Right atrium auricular region (tissue), 2 donors: Measurements from ENCODE around the gene PXK. TPM values are rescaled to one million over a fixed set of nuclear protein-coding genes. Genes with fewer than 3 reads are reported as not detected.

ENCODE experiments used
- DNase-seq: peaks from one replicate; pipeline ENCODE4 v3.0.0-alpha.2; 2019; ENCODE audit warnings: low spot score
- H3K27ac ChIP-seq, 2 donors: fragments of 200-600 bp; sonication (generic); 1 replicate in 1 of 2; 2 replicates in 1 of 2; pipeline ENCODE4 v1.5.1; 2016 to 2019
- H3K27me3 ChIP-seq, 2 donors: fragments of 200-600 bp; sonication (generic); one replicate each; pipeline versions ENCODE4 v1.5.1 to v1.6.0; 2017 to 2019
- H3K36me3 ChIP-seq: fragments of 200-600 bp; sonication (generic); one replicate; pipeline ENCODE4 v1.5.1; 2016
- H3K4me1 ChIP-seq, 2 donors: fragments of 200-600 bp; sonication (generic); one replicate each; pipeline versions ENCODE4 v1.5.1 to v1.6.0; 2017 to 2019
- H3K4me3 ChIP-seq, 2 donors: fragments of 200-600 bp; sonication (generic); 1 replicate in 1 of 2; 2 replicates in 1 of 2; pipeline ENCODE4 v1.5.1; 2017 to 2019; ENCODE audit warnings: mild to moderate bottlenecking in 1 of 2, moderate library complexity in 1 of 2
- H3K9me3 ChIP-seq, 2 donors: fragments of 200-600 bp; sonication (generic); one replicate each; pipeline ENCODE4 v1.5.1; 2019
- total RNA-seq, 2 donors: library from RNA; depleted of rRNA; stranded (reverse); fragments of >200 nt; gene quantifications; one replicate each; pipeline ENCODE4 v1.1.0, GENCODE V29; 2016
- TF ChIP-seq, protein P1 (sequence below), 2 donors: fragments of 200-600 bp; sonication (generic); IDR thresholded peaks; one replicate each; pipeline ENCODE4 v1.5.1; 2019; ENCODE audit warnings: antibody characterized with exemption in 2 of 2

PXK gene
- total RNA-seq, 2 donors from 2014 or later = 18.3 to 22.5 TPM

DNA sequence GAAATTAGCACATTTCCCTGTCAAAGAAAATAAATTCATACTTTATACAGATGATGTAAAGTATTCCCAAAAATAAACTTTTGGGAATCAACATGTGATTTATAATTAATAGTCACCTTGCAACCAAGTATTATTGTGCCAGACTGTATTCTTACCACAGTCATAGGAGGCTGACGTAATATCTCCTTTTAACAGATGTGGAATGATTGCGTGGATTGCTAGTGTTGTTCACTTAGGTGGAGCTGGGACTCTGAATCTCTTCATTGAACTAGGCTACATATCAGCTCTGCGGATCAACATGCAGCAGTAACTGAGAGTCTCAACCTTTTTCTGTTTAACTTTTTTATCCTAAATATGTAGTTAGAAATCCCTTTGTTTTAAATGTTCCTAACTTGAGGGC is 37.2 kb downstream of the PXK start:
- TF ChIP-seq, protein P1, sequence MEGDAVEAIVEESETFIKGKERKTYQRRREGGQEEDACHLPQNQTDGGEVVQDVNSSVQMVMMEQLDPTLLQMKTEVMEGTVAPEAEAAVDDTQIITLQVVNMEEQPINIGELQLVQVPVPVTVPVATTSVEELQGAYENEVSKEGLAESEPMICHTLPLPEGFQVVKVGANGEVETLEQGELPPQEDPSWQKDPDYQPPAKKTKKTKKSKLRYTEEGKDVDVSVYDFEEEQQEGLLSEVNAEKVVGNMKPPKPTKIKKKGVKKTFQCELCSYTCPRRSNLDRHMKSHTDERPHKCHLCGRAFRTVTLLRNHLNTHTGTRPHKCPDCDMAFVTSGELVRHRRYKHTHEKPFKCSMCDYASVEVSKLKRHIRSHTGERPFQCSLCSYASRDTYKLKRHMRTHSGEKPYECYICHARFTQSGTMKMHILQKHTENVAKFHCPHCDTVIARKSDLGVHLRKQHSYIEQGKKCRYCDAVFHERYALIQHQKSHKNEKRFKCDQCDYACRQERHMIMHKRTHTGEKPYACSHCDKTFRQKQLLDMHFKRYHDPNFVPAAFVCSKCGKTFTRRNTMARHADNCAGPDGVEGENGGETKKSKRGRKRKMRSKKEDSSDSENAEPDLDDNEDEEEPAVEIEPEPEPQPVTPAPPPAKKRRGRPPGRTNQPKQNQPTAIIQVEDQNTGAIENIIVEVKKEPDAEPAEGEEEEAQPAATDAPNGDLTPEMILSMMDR (IDR thresholded peaks at IDR 0.05) = no peak
- H3K9me3 ChIP-seq = no peaks in the 10 kb centered on the region
- no peaks in the 10 kb centered on the region for H3K4me1 ChIP-seq
- H3K27me3 ChIP-seq = no peaks in the 10 kb centered on the region
- H3K27ac ChIP-seq = no peak overlapping the region
- no peak for DNase-seq
- no peaks in the 10 kb centered on the region for H3K36me3 ChIP-seq
- H3K4me3 ChIP-seq = no peak overlapping the region

DNA sequence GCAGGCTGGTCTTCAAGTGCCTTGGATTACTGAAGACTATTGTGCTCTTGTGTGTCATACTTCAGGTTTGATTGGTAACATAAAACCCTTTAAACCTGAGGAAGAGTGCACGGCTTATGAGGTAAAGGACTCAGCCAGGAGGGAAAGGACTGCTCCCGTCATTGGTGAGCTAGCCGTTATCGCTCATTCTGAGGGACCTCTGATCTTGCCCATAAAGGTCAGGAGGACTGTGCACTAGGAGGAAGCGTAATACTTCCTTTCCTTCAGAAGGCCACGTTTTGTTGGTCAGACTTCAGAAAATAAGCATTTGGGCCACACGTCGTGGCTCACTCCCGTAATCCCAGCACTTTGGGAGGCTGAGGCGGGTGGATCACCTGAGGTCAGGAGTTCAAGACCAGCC is 37.7 kb downstream of the PXK start:
- no peak overlapping the region for H3K4me3 ChIP-seq
- H3K9me3 ChIP-seq = no peaks in the 10 kb centered on the region
- H3K36me3 ChIP-seq = no peaks in the 10 kb centered on the region
- no peaks in the 10 kb centered on the region for H3K4me1 ChIP-seq
- no peak for DNase-seq
- no peaks in the 10 kb centered on the region for H3K27me3 ChIP-seq
- H3K27ac ChIP-seq = no peak overlapping the region
- TF ChIP-seq, protein P1 (IDR thresholded peaks at IDR 0.05) = no peak

GRCh38 chr3:58371754-58372153 is 39.1 kb downstream of the PXK start:
- TF ChIP-seq, protein P1 (IDR thresholded peaks at IDR 0.05) = no peak
- no peaks in the 10 kb centered on the region for H3K9me3 ChIP-seq
- H3K27me3 ChIP-seq = no peaks in the 10 kb centered on the region
- no peak overlapping the region for H3K4me3 ChIP-seq
- H3K27ac ChIP-seq = no peak overlapping the region
- no peaks in the 10 kb centered on the region for H3K4me1 ChIP-seq
- no peaks in the 10 kb centered on the region for H3K36me3 ChIP-seq
- DNase-seq = no peak

DNA sequence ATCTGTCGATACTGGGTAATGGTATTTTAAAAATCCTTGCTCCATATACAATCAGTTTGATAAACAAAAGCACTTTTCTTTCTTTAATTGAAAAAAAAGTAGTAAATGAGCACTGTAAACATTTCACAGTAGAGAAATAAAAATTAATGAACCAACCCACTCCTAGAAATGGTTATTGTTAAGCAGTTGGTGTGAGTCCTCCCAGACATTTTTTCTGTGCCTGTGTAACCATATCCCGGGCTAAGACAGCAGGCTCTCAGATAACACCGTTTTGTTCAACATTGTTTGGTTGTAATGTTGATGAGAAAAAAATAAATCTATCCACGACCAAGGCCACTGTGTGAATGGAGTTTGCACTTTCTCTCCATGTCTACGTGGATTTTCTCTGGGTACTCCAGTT is 42.6 kb downstream of the PXK start:
- no peak for DNase-seq
- Histone ChIP-seq H3K27me3 (no peaks in the 10 kb centered on the region), H3K36me3 (no peaks in the 10 kb centered on the region), H3K4me3 (no peak overlapping the region), H3K9me3 (no peaks in the 10 kb centered on the region), H3K27ac (no peak overlapping the region), H3K4me1 (no peaks in the 10 kb centered on the region)
- TF ChIP-seq, protein P1 (IDR thresholded peaks at IDR 0.05) = no peak

- no peak overlapping the region for H3K4me3 ChIP-seq
- no peaks in the 10 kb centered on the region for H3K27me3 ChIP-seq
- TF ChIP-seq, protein P1 (IDR thresholded peaks at IDR 0.05) = no peak
- H3K4me1 ChIP-seq = no peaks in the 10 kb centered on the region
- no peaks in the 10 kb centered on the region for H3K36me3 ChIP-seq
- DNase-seq = no peak
- no peaks in the 10 kb centered on the region for H3K9me3 ChIP-seq
- H3K27ac ChIP-seq = no peak overlapping the region
Observed at GRCh38 chr3:58377168-58377567, 44.5 kb downstream of the PXK start.

DNA sequence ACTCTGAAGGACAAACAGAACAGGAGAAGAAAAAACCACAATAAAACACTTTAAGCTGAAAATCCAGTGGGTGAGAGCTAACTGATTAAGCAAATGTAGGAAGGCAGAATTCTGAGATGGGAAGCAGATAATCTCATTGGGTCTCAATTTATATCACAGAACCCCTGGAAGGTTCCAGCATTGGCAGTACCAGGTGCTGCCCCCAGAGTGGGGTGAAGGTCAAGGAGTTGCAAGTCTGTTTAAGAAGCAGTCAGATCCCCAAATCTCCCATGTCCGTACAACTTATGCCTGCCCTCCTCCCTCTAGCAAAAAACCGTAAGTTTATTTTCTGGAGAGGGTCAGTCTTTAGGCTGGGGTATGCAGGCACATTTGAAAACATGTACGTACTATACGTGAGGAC is 45.1 kb downstream of the PXK start:
- DNase-seq = no peak
- TF ChIP-seq, protein P1 (IDR thresholded peaks at IDR 0.05) = no peak
- Histone ChIP-seq H3K4me1 (no peaks in the 10 kb centered on the region), H3K27me3 (no peaks in the 10 kb centered on the region), H3K4me3 (no peak overlapping the region), H3K27ac (no peak overlapping the region), H3K9me3 (no peaks in the 10 kb centered on the region), H3K36me3 (peaks cover 4% of the 10 kb centered on the region)
